ENCODE results near the gene NFKBIZ.
A peak's percentile ranks its signal among the peaks of the same experiment; 100 is the strongest.

The NFKBIZ gene

DNA sequence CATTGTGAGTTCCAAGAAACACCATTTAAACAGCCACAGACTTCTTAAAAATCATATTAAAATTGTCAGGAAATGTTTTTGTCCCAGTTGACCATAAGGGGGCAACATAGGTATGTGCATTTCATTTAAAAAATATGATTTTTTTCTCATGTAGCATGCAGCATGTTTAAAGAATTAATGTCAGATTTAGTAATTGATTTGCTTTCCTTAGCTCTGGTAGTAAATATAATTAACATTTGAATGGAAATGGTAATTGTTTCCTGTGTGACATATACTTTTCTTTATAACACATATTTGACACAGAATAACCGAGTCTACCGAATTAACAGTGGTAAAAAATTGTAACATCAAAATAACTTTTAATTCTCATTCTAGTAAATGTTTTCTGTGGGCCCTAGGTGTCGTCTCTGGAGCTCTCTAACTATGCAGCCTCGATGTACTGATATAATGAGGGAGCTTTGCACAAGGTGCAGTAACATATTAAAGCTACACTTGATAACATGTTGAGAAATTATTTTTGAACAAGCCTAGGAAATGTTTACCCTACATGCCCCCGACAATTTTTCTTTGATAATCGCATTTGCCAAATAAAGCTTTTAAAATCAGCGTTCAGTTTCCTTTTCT lies 35.4 kb upstream of the NFKBIZ start:
- TF ChIP-seq CREB1 (IDR thresholded peaks at IDR 0.05; ENCODE audit: low read depth) (no peak), RAD21 (IDR thresholded peaks at IDR 0.05; ENCODE audit: low read depth) (peak; percentile 77)

DNA sequence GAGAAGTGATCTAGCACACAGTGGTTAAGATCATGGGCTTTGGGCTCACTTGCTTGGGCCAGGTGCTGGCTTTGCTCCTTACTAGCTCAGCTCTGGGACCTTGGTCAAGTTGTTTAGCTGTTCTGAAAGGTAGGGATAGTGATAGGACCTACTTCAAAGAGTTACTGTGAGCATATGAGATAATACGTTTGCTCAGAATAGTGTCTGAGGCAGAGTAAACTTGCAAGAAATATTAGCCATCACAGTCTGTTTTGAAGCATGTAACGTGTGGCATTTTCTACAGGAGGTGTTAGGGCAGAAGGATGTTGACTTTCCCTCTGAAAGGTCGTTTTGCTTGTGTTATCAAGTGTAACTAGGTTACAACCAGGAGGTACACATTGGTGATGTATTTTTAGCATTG lies 34.5 kb upstream of the NFKBIZ start:
- TF ChIP-seq, protein P1, sequence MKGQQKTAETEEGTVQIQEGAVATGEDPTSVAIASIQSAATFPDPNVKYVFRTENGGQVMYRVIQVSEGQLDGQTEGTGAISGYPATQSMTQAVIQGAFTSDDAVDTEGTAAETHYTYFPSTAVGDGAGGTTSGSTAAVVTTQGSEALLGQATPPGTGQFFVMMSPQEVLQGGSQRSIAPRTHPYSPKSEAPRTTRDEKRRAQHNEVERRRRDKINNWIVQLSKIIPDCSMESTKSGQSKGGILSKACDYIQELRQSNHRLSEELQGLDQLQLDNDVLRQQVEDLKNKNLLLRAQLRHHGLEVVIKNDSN (IDR thresholded peaks at IDR 0.05), result no peak
- TF ChIP-seq, protein P2, sequence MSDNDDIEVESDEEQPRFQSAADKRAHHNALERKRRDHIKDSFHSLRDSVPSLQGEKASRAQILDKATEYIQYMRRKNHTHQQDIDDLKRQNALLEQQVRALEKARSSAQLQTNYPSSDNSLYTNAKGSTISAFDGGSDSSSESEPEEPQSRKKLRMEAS (IDR thresholded peaks at IDR 0.05), result no peak

DNA sequence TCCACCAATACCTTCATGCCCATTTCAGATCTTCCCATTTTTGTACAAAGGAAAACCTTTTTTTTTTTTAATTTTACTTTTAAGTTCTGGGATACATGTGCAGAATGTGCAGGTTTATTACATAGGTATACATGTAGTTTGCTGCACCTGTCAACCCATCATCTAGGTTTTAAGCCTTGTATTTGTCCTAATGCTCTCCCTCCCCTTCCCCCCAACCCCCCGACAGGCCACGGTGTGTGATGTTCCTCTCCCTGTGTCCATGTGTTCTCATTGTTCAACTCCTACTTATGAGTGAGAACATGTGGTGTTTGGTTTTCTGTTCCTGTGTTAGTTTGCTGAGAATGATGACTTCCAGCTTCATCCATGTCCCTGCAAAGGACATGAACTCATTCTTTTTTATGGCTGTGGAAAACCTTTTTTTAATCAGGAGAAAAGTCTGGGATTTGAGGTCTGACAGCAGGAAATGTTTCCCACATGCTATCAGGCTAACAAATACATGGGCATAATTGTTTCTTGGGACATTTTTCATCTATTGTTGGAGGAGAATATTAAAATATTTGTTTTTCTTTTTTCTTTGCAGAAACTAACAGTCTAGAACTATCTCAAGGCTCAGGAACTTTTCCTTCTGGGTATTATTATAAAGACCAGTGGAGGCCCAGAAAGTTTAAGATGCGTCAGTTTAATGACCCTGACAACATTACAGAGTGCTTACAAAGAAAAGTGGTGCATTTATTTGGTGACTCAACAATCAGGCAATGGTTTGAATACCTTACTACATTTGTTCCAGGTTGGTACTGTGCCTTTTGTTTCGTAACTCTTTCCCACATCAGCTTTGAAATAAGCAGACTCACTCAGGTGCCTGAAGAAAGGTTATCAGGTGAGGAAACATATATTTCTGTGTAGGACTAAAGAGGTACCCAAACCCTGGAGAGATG lies 32.8 kb upstream of the NFKBIZ start:
- TF ChIP-seq YY1 (IDR thresholded peaks at IDR 0.05; ENCODE audit: low read depth) (no peak), NFIC (IDR thresholded peaks at IDR 0.05) (no peak), FOXM1 (IDR thresholded peaks at IDR 0.05; ENCODE audit: borderline replicate concordance, low read depth) (no peak), CEBPB (IDR thresholded peaks at IDR 0.05) (no peak), EP300 (IDR thresholded peaks at IDR 0.05; ENCODE audit: borderline replicate concordance) (no peak), EGR1 (IDR thresholded peaks at IDR 0.05) (no peak), ZBTB7A (IDR thresholded peaks at IDR 0.05; ENCODE audit: low read depth) (no peak), TAF1 (IDR thresholded peaks at IDR 0.05; ENCODE audit: low read depth) (no peak), TCF12 (IDR thresholded peaks at IDR 0.05; ENCODE audit: low read depth) (no peak), CREB1 (IDR thresholded peaks at IDR 0.05; ENCODE audit: low read depth) (no peak), TEAD4 (IDR thresholded peaks at IDR 0.05) (no peak), RAD21 (IDR thresholded peaks at IDR 0.05; ENCODE audit: low read depth) (no peak)
- TF ChIP-seq, protein P1 (IDR thresholded peaks at IDR 0.05), result no peak
- TF ChIP-seq, protein P3, sequence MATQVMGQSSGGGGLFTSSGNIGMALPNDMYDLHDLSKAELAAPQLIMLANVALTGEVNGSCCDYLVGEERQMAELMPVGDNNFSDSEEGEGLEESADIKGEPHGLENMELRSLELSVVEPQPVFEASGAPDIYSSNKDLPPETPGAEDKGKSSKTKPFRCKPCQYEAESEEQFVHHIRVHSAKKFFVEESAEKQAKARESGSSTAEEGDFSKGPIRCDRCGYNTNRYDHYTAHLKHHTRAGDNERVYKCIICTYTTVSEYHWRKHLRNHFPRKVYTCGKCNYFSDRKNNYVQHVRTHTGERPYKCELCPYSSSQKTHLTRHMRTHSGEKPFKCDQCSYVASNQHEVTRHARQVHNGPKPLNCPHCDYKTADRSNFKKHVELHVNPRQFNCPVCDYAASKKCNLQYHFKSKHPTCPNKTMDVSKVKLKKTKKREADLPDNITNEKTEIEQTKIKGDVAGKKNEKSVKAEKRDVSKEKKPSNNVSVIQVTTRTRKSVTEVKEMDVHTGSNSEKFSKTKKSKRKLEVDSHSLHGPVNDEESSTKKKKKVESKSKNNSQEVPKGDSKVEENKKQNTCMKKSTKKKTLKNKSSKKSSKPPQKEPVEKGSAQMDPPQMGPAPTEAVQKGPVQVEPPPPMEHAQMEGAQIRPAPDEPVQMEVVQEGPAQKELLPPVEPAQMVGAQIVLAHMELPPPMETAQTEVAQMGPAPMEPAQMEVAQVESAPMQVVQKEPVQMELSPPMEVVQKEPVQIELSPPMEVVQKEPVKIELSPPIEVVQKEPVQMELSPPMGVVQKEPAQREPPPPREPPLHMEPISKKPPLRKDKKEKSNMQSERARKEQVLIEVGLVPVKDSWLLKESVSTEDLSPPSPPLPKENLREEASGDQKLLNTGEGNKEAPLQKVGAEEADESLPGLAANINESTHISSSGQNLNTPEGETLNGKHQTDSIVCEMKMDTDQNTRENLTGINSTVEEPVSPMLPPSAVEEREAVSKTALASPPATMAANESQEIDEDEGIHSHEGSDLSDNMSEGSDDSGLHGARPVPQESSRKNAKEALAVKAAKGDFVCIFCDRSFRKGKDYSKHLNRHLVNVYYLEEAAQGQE (IDR thresholded peaks at IDR 0.05; ENCODE audit: low read depth), result no peak
- TF ChIP-seq, protein P2 (IDR thresholded peaks at IDR 0.05), result no peak

DNA sequence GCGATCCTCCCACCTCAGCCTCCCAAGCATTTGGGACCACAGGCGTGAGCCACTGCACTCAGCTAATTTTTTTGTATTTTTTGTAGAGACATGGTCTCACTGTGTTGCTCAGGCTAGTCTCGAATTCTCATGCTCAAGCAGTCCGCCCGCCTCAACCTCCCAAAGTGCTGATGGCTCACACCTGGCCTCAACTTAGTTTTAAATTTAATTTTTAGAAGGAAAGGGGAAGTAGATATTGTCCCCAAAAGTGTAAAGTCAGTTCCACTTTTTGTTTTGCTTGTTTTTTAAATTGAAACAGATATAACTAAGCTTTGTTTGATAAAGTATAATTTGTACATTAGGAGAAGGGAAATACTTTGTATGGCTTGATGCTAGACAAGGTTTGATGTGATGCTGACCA lies 31.3 kb upstream of the NFKBIZ start:
- no peak for TF ChIP-seq CREB1 (IDR thresholded peaks at IDR 0.05; ENCODE audit: low read depth)
- no peak for TF ChIP-seq TCF12 (IDR thresholded peaks at IDR 0.05; ENCODE audit: low read depth)
- TF ChIP-seq, protein P2 (IDR thresholded peaks at IDR 0.05), result no peak
- TF ChIP-seq FOXM1 (IDR thresholded peaks at IDR 0.05; ENCODE audit: borderline replicate concordance, low read depth), result no peak
- TF ChIP-seq TAF1 (IDR thresholded peaks at IDR 0.05; ENCODE audit: low read depth), result no peak
- TF ChIP-seq, protein P1 (IDR thresholded peaks at IDR 0.05), result no peak
- no peak for TF ChIP-seq NFIC (IDR thresholded peaks at IDR 0.05)
- no peak for TF ChIP-seq RAD21 (IDR thresholded peaks at IDR 0.05; ENCODE audit: low read depth)
- no peak for TF ChIP-seq YY1 (IDR thresholded peaks at IDR 0.05; ENCODE audit: low read depth)
- no peak for TF ChIP-seq ZBTB7A (IDR thresholded peaks at IDR 0.05; ENCODE audit: low read depth)
- TF ChIP-seq, protein P3 (IDR thresholded peaks at IDR 0.05; ENCODE audit: low read depth), result no peak
- TF ChIP-seq EGR1 (IDR thresholded peaks at IDR 0.05), result no peak
- no peak for TF ChIP-seq EP300 (IDR thresholded peaks at IDR 0.05; ENCODE audit: borderline replicate concordance)
- no peak for TF ChIP-seq CEBPB (IDR thresholded peaks at IDR 0.05)
- no peak for TF ChIP-seq TEAD4 (IDR thresholded peaks at IDR 0.05)

DNA sequence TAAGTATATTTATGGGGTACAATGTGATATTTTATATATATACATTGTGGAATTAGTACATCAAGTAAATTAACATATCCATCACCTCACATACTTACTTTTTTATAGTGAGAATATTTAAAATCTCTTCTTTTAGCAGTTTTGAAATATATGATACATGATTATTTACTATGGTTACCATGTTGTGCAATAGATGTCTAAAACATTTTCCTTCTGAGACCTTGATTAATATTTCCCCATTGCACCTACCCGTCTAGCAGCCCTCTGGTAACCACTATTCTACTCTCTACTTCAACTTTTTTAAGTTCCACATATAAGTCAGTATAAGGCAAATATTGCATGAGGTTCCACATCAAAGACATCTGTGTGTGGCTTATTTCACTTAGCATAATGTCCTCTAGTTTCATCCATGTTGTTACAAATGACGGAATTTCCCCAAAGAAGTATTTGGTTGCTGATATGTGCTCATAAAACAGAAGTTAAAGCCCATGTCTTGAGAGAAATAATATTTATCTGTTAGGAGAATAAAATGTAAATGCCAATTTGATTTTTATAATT lies 29.6 kb upstream of the NFKBIZ start:
- TF ChIP-seq NFIC (IDR thresholded peaks at IDR 0.05) (no peak), TAF1 (IDR thresholded peaks at IDR 0.05; ENCODE audit: low read depth) (no peak), EP300 (IDR thresholded peaks at IDR 0.05; ENCODE audit: borderline replicate concordance) (no peak), TCF12 (IDR thresholded peaks at IDR 0.05; ENCODE audit: low read depth) (no peak), CEBPB (IDR thresholded peaks at IDR 0.05) (no peak), ZBTB7A (IDR thresholded peaks at IDR 0.05; ENCODE audit: low read depth) (no peak), EGR1 (IDR thresholded peaks at IDR 0.05) (no peak), FOXM1 (IDR thresholded peaks at IDR 0.05; ENCODE audit: borderline replicate concordance, low read depth) (no peak), RAD21 (IDR thresholded peaks at IDR 0.05; ENCODE audit: low read depth) (no peak)
- TF ChIP-seq, protein P3 (IDR thresholded peaks at IDR 0.05; ENCODE audit: low read depth), result no peak
- TF ChIP-seq, protein P2 (IDR thresholded peaks at IDR 0.05), result no peak
- TF ChIP-seq, protein P1 (IDR thresholded peaks at IDR 0.05), result no peak
